ENCODE results near the gene ADORA2A. TPM values are rescaled to one million over a fixed set of nuclear protein-coding genes. Genes with fewer than 3 reads are reported as not detected.

The ADORA2A gene
- total RNA-seq, 1 experiment from 2014 or later = 3.5 TPM

- no peak overlapping the region for H3T11ph ChIP-seq (ENCODE audit: low read length)
- Mint-ChIP-seq H3K27ac (peak overlapping the region in 2 of 3 experiments; percentile 61 to 66; a peak in 3 of 7 replicates), H3K4me1 (peaks cover 16 to 22% of the 10 kb centered on the region in 2 experiments), H3K27me3 (ENCODE audit: low read depth) (peaks cover 12% of the 10 kb centered on the region), H3K36me3 (ENCODE audit: insufficient read depth in 1 of 3, low read depth in 3 of 3) (peaks cover 4 to 16% (median 14%) of the 10 kb centered on the region in 3 experiments; a peak in 6 of 7 replicates), H3K4me3 (no peak overlapping the region), H3K9me3 (no peaks in the 10 kb centered on the region; a peak in 1 of 5 replicates)
- H4K8ac ChIP-seq (replicated peaks; ENCODE audit: insufficient read length, low read depth, low read length) = no peak overlapping the region
- H4K5ac ChIP-seq (ENCODE audit: insufficient read length, low read depth, low read length) = no peak overlapping the region
- H3K4ac ChIP-seq (ENCODE audit: low read depth, low read length) = no peak overlapping the region
- no peak overlapping the region for H3K56ac ChIP-seq (ENCODE audit: insufficient read length, low read depth, low read length)
- no peaks in the 10 kb centered on the region for H3K79me1 ChIP-seq (ENCODE audit: insufficient read depth, low read depth, low read length, poor library complexity, severe bottlenecking)
- no peak overlapping the region for H2BK12ac ChIP-seq (ENCODE audit: insufficient read length, low read depth, low read length)
- no peaks in the 10 kb centered on the region for H3K23me2 ChIP-seq (ENCODE audit: insufficient read length, low read depth, low read length, poor library complexity, severe bottlenecking)
- H3K18ac ChIP-seq (ENCODE audit: insufficient read length, low read depth, low read length) = no peak overlapping the region
- no peak overlapping the region for H2AK5ac ChIP-seq (ENCODE audit: insufficient read length, low read length)
- no peak overlapping the region for H3K23ac ChIP-seq (ENCODE audit: insufficient read length, low read depth, low read length)
- no peak overlapping the region for H3K14ac ChIP-seq (ENCODE audit: insufficient read depth, low read length)
- H4K20me1 ChIP-seq (ENCODE audit: control insufficient read depth, insufficient read depth, insufficient read length) = no peaks in the 10 kb centered on the region
- H3K4me2 ChIP-seq (ENCODE audit: insufficient read depth, insufficient read length, low read length) = no peak overlapping the region
- H2BK5ac ChIP-seq (ENCODE audit: insufficient read length, low read length) = no peak overlapping the region
- no peaks in the 10 kb centered on the region; the same call in 1 of the 2 replicates for H3K4me1 ChIP-seq (ENCODE audit: insufficient read depth, low read length)
- no peak overlapping the region for H2BK20ac ChIP-seq (ENCODE audit: low read depth, low read length, poor library complexity, severe bottlenecking)
- H2BK15ac ChIP-seq (ENCODE audit: low read depth, low read length) = no peak overlapping the region
- H3K9ac ChIP-seq (ENCODE audit: extremely low read depth, insufficient read length, low read length) = no peak overlapping the region
- no peak overlapping the region for H3K27ac ChIP-seq (ENCODE audit: insufficient read length, low read depth, low read length)
- no peaks in the 10 kb centered on the region for H3K79me2 ChIP-seq (ENCODE audit: insufficient read depth, low read length)
- H2AFZ ChIP-seq (ENCODE audit: low read length) = no peak overlapping the region
- H2BK120ac ChIP-seq (ENCODE audit: low read depth, low read length, poor library complexity, severe bottlenecking) = no peak overlapping the region
- no CpG with 5 or more reads among the region's 16 CpGs for WGBS (ENCODE audit: extremely low coverage, insufficient read length, low lambda C conversion rate)
- TF ChIP-seq CTCF (conservative IDR thresholded peaks at IDR 0.05) = no peak
- H3K9me3 ChIP-seq (ENCODE audit: control insufficient read depth, low read depth, low read length) = no peaks in the 10 kb centered on the region
- no peaks in the 10 kb centered on the region for H3K27me3 ChIP-seq (ENCODE audit: insufficient read depth, low read length)
- H4K91ac ChIP-seq (ENCODE audit: insufficient read length, low read depth, low read length) = no peak overlapping the region
- no peak for DNase-seq
These were observed 8.5 kb upstream of the ADORA2A start for GRCh38 chr22:24418786-24419474.

Measured in H9 (cell line).